OCI-M2 (cell line): ENCODE measurements around the gene EDDM3A.

Experiments
- DNase-seq: peaks from one replicate; lab custom pipeline; 2025; ENCODE audit not compliant: unreplicated experiment; lab: John Stamatoyannopoulos, UW

EDDM3A gene

GRCh38 chr14:20782280-20782890, 36.7 kb downstream of the EDDM3A start:
- DNase-seq = no peak

GRCh38 chr14:20787025-20787424, 41.3 kb downstream of the EDDM3A start:
- DNase-seq = no peak

GRCh38 chr14:20789230-20789813, 43.6 kb downstream of the EDDM3A start:
- no peak for DNase-seq

GRCh38 chr14:20790464-20791116, 44.9 kb downstream of the EDDM3A start:
- no peak for DNase-seq

- DNase-seq = no peak
Observed at GRCh38 chr14:20791187-20791586, 45.5 kb downstream of the EDDM3A start.

GRCh38 chr14:20791597-20791996, 45.9 kb downstream of the EDDM3A start:
- no peak for DNase-seq

GRCh38 chr14:20792556-20792955, 46.9 kb downstream of the EDDM3A start:
- no peak for DNase-seq

GRCh38 chr14:20794644-20795369, 49.1 kb downstream of the EDDM3A start:
- DNase-seq = no peak

GRCh38 chr14:20797164-20797563, 51.5 kb downstream of the EDDM3A start:
- no peak for DNase-seq
